HG03442 (cell line): ENCODE measurements around the gene NPHP4.

ENCODE experiments used
- ATAC-seq: cut with Tn5 transposase; IDR thresholded peaks from one replicate; pipeline ENCODE4 v1.9.1; 2021; ENCODE audit warnings: mild to moderate bottlenecking, moderate library complexity; ENCODE audit not compliant: unreplicated experiment

Gene NPHP4

GRCh38 chr1:5975133-5975880 is 16.9 kb downstream of the NPHP4 start:
- no peak for ATAC-seq

GRCh38 chr1:5974631-5975030 is 17.6 kb downstream of the NPHP4 start:
- ATAC-seq, result no peak

- no peak for ATAC-seq
These were observed 18.5 kb downstream of the NPHP4 start for GRCh38 chr1:5973771-5974170.

- ATAC-seq, result no peak
These were observed 20.1 kb downstream of the NPHP4 start for GRCh38 chr1:5972198-5972520.

GRCh38 chr1:5971471-5972197 is 20.6 kb downstream of the NPHP4 start:
- no peak for ATAC-seq

GRCh38 chr1:5970610-5971273 is 21.5 kb downstream of the NPHP4 start:
- ATAC-seq, result no peak

- ATAC-seq, result no peak
These were observed 23.1 kb downstream of the NPHP4 start for GRCh38 chr1:5969168-5969567.

GRCh38 chr1:5968161-5968736 is 24.0 kb downstream of the NPHP4 start:
- no peak for ATAC-seq

- no peak for ATAC-seq
These were observed 24.7 kb downstream of the NPHP4 start for GRCh38 chr1:5967351-5968160.

- ATAC-seq, result no peak
These were observed 25.6 kb downstream of the NPHP4 start for GRCh38 chr1:5966543-5967205.

GRCh38 chr1:5965586-5966131 is 26.6 kb downstream of the NPHP4 start:
- no peak for ATAC-seq

- no peak for ATAC-seq
These were observed 29.7 kb downstream of the NPHP4 start for GRCh38 chr1:5962265-5963105.

- no peak for ATAC-seq
These were observed 30.6 kb downstream of the NPHP4 start for GRCh38 chr1:5961601-5962000.

GRCh38 chr1:5960336-5960735 is 31.9 kb downstream of the NPHP4 start:
- no peak for ATAC-seq

- ATAC-seq, result no peak
These were observed 32.5 kb downstream of the NPHP4 start for GRCh38 chr1:5959667-5960230.

GRCh38 chr1:5959087-5959486 is 33.1 kb downstream of the NPHP4 start:
- no peak for ATAC-seq

GRCh38 chr1:5956022-5956830 is 36.0 kb downstream of the NPHP4 start:
- no peak for ATAC-seq

GRCh38 chr1:5955479-5955977 is 36.7 kb downstream of the NPHP4 start:
- no peak for ATAC-seq
